ENCODE data around the gene OXER1. TPM values are rescaled to one million over a fixed set of nuclear protein-coding genes. Genes with fewer than 3 reads are reported as not detected.

Gene OXER1
- total RNA-seq, 1 donor from 2014 or later: 1.8 TPM

DNA sequence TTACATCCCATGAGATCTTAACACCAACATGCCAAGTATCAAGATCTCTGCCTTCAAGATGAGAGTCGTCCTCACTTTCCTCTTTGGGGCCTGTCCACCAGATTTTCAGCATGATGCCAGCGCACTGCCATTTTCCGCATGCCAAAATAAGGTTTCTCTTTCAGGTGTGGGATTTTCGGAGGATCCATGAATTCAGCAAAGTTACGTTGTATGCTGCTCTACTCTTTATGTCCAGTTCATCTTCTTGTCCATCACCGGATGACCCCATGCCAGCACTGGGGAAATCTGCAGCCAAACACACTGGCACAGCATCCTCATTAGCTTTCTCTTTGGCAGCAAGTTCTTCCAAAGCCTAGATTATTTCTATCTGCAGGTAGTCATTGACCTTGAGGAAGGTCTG, 33.3 kb upstream of the OXER1 start:
- no peak for DNase-seq (ENCODE audit: low read depth, low spot score)
- H3K27ac Mint-ChIP-seq (ENCODE audit: unreplicated experiment): no peak overlapping the region
- peaks cover 2% of the 10 kb centered on the region for H3K9me3 Mint-ChIP-seq
- peaks cover 2% of the 10 kb centered on the region for H3K36me3 Mint-ChIP-seq (ENCODE audit: low read depth)
- TF ChIP-seq, protein P1, sequence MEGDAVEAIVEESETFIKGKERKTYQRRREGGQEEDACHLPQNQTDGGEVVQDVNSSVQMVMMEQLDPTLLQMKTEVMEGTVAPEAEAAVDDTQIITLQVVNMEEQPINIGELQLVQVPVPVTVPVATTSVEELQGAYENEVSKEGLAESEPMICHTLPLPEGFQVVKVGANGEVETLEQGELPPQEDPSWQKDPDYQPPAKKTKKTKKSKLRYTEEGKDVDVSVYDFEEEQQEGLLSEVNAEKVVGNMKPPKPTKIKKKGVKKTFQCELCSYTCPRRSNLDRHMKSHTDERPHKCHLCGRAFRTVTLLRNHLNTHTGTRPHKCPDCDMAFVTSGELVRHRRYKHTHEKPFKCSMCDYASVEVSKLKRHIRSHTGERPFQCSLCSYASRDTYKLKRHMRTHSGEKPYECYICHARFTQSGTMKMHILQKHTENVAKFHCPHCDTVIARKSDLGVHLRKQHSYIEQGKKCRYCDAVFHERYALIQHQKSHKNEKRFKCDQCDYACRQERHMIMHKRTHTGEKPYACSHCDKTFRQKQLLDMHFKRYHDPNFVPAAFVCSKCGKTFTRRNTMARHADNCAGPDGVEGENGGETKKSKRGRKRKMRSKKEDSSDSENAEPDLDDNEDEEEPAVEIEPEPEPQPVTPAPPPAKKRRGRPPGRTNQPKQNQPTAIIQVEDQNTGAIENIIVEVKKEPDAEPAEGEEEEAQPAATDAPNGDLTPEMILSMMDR (conservative IDR thresholded peaks at IDR 0.05): no peak
- H3K4me3 Mint-ChIP-seq: no peak overlapping the region
- H3K4me1 Mint-ChIP-seq: peaks cover 22% of the 10 kb centered on the region
- peaks cover 7% of the 10 kb centered on the region for H3K27me3 Mint-ChIP-seq (ENCODE audit: low read depth)

DNA sequence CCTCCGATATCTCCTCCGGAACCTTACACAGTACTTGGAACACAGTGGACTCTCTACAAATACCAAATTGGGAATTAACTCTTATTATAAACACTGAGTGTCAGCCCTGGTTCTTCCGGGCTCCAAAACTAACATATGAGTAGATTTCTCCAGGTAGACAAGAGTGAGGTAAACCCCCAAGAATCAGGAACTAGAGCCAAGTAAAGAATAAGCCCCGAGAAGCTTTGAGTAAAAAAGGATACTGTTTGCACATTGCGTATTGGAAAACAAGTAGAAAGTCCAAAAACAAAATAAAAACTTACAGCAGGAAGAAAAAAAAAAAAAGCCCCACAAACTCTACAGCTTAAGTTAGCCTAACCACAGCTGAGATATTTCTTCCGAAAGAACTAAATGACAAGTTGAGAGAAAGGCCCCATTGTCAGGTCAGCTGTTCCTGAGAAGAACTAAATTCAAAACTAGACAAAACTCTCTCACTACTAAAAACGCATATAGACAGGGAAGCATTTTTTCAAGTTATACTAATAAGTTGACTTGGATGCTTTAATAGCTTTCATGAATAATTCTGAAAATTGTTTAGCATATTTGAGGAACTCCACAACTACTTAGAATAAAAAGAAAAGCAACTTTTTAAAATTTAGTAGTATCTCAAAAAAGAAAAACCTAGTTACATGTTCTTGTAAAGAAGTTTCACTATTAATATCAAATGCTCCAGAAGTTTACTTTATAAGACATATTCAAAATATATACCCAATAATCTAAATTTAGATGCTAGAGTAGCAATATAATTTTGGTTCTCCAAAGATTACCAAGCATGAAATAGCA, 32.7 kb upstream of the OXER1 start:
- Mint-ChIP-seq H3K36me3 (ENCODE audit: low read depth) (peaks cover 2% of the 10 kb centered on the region), H3K9me3 (peaks cover 2% of the 10 kb centered on the region), H3K4me3 (no peak overlapping the region), H3K4me1 (peaks cover 26% of the 10 kb centered on the region), H3K27ac (ENCODE audit: unreplicated experiment) (no peak overlapping the region), H3K27me3 (ENCODE audit: low read depth) (peaks cover 11% of the 10 kb centered on the region)
- TF ChIP-seq, protein P1 (conservative IDR thresholded peaks at IDR 0.05): no peak
- no peak for DNase-seq (ENCODE audit: low read depth, low spot score)

DNA sequence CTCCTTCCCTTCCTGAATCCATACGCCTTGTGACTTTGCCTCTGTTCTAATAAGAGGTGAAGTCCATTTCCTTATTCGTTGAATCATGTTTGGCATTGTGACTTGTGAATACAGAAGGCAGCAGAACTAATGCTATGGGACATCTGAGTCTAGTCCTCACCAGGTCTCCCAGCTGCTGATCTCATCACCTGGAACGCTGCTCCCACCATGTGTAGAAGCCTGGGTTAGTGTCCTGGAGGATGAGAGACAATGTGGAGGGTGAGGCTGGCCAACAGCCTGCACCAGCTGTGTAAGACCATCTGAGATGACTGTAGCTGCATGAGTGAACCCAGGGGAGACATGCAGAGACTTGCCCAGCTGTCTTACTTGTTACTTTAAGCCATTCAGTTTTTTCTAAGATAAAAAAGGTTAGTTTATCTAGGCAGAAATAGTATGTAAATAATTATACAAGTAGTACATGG, 31.9 kb upstream of the OXER1 start:
- no peaks in the 10 kb centered on the region for H3K9me3 Mint-ChIP-seq
- peaks cover 33% of the 10 kb centered on the region for H3K4me1 Mint-ChIP-seq
- TF ChIP-seq, protein P1 (conservative IDR thresholded peaks at IDR 0.05): no peak
- DNase-seq (ENCODE audit: low read depth, low spot score): no peak
- peaks cover 18% of the 10 kb centered on the region for H3K27me3 Mint-ChIP-seq (ENCODE audit: low read depth)
- H3K4me3 Mint-ChIP-seq: no peak overlapping the region
- H3K36me3 Mint-ChIP-seq (ENCODE audit: low read depth): no peaks in the 10 kb centered on the region
- H3K27ac Mint-ChIP-seq (ENCODE audit: unreplicated experiment): no peak overlapping the region

DNA sequence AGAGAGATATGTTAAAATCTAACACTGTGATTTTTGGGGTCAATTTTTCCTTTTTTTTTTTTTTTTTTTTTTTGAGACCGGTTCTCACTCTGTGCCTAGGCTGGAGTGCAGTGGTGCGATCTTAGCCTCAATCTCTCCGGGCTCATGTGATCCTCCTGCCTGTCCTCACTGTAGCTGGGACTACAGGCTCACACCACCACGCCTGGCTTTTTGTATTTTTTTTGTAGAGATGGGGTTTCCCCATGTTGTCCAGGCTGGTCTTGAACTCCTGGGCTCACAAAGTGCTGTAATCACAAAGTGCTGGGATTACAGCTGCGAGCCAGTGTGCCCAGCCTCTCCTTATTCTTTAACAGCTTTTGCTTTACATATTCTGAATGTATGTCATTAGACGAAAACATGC, 31.3 kb upstream of the OXER1 start:
- H3K4me3 Mint-ChIP-seq: no peak overlapping the region
- TF ChIP-seq, protein P1 (conservative IDR thresholded peaks at IDR 0.05): no peak

DNA sequence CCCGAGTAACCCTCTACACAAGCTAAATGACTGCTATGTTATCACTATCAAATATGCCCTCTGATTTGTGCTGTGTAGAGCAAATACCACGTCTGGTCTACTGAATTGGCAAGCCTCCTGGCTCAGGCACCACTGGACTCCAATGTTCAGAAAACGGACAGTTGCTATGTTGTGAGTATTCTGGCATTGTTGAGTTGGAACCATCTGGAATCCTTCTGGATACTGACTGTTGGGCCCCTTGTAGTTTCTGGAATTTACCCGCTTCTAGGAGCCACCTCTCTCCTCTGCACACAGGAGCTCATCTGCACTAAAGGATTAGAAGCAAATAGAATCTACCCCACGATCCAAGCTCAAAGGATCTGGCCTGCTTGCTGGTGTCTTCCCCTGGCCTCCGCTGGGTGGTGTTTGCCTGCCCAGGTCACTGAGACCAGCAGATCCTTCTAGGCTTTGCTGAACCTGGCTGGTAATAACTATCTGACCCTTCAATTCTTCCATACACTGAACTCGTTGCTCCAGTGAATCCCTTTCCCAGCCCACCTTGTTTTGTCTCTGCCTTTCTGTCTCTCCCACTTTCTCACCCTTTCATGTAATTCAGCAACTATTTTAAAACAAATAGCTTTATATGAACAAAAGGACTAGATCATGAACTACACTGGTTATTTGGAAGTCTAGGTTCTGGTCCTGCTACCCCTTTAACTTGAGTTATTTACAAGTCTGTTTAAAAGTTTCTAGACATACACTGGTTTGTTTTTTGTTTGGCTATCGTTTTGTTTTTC, 30.5 kb upstream of the OXER1 start:
- Mint-ChIP-seq H3K27me3 (ENCODE audit: low read depth) (peaks cover 18% of the 10 kb centered on the region), H3K4me3 (peak overlapping the region; percentile 77), H3K4me1 (peaks cover 34% of the 10 kb centered on the region), H3K9me3 (no peaks in the 10 kb centered on the region), H3K27ac (ENCODE audit: unreplicated experiment) (no peak overlapping the region), H3K36me3 (ENCODE audit: low read depth) (no peaks in the 10 kb centered on the region)
- TF ChIP-seq, protein P1 (conservative IDR thresholded peaks at IDR 0.05): peak; percentile 50
- DNase-seq (ENCODE audit: low read depth, low spot score): peak; percentile 27

More for the DNA sequence above, 31.3 kb upstream of the OXER1 start:
- H3K36me3 Mint-ChIP-seq (ENCODE audit: low read depth): no peaks in the 10 kb centered on the region
- H3K9me3 Mint-ChIP-seq: no peaks in the 10 kb centered on the region
- H3K27ac Mint-ChIP-seq (ENCODE audit: unreplicated experiment): no peak overlapping the region
- peaks cover 34% of the 10 kb centered on the region for H3K4me1 Mint-ChIP-seq
- H3K27me3 Mint-ChIP-seq (ENCODE audit: low read depth): peaks cover 18% of the 10 kb centered on the region
- no peak for DNase-seq (ENCODE audit: low read depth, low spot score)

Data from neural crest cell (in vitro differentiated cells).